H1 (cell line): Measurements from ENCODE around the gene WWP2. TPM values are rescaled to one million over a fixed set of nuclear protein-coding genes. Genes with fewer than 3 reads are reported as not detected.
"Not testable (repeated sequence)": the region's sequence is repeated elsewhere in the genome, so short reads cannot be mapped to it uniquely, and the experiment has no call there.

Experiments
- CTCF ChIA-PET: fragments of 300-600 bp; sonication (Branson Sonifier 250); formaldehyde crosslinking; loops from one replicate; lab custom pipeline; 2021; ENCODE audit not compliant: partially characterized antibody; lab: Charles Lee
- POLR2A ChIA-PET: fragments of 300-600 bp; sonication (Branson Sonifier 250); formaldehyde crosslinking; loops from one replicate; lab custom pipeline; 2021; ENCODE audit warnings: inconsistent platforms; ENCODE audit not compliant: partially characterized antibody; lab: Charles Lee
- DNase-seq, 2 experiments: peaks; one replicate each; pipeline versions ENCODE4 v3.0.0 to v3.0.0-alpha.2; 2010 to 2022; ENCODE audit warnings: low spot score in 2 of 2, low read depth in 1 of 2, mixed read lengths in 1 of 2
- FAIRE-seq: peaks from 2 replicates; lab custom pipeline; 2011; peaks lifted over from hg19 to GRCh38; lab: Jason Lieb, UNC
- H2AFZ ChIP-seq: 2 replicates; pipeline ENCODE4 v1.8.1; 2012; ENCODE audit warnings: low read length, inconsistent platforms
- H2AK5ac ChIP-seq: 2 replicates; pipeline ENCODE4 v1.6.1; 2013; ENCODE audit warnings: low read depth, low read length
- H2BK120ac ChIP-seq: replicated peaks from 2 replicates; pipeline ENCODE3; 2013; ENCODE audit warnings: low read depth, low read length, inconsistent platforms
- H2BK12ac ChIP-seq: 2 replicates; pipeline ENCODE4 v1.6.1; 2013; ENCODE audit warnings: low read depth, low read length
- H2BK15ac ChIP-seq: 2 replicates; pipeline ENCODE4 v1.6.1; 2013; ENCODE audit warnings: low read length
- H2BK20ac ChIP-seq: 2 replicates; pipeline ENCODE4 v1.6.1; 2013; ENCODE audit warnings: low read length
- H2BK5ac ChIP-seq: 2 replicates; pipeline ENCODE4 v1.6.1; 2013; ENCODE audit warnings: low read depth, low read length
- H3K14ac ChIP-seq: 2 replicates; pipeline ENCODE4 v1.6.1; 2013; ENCODE audit warnings: inconsistent platforms; ENCODE audit not compliant: insufficient read length
- H3K18ac ChIP-seq: 2 replicates; pipeline ENCODE4 v1.6.1; 2013; ENCODE audit warnings: low read length; ENCODE audit errors: extremely low read depth
- H3K23ac ChIP-seq: 2 replicates; pipeline ENCODE4 v1.6.1; 2013; ENCODE audit warnings: inconsistent platforms; ENCODE audit not compliant: insufficient read length
- H3K23me2 ChIP-seq: 2 replicates; pipeline ENCODE4 v1.6.1; 2013; ENCODE audit warnings: low read depth, low read length
- H3K27ac ChIP-seq: 2 replicates; pipeline ENCODE4 v1.6.1; 2011; ENCODE audit warnings: low read depth, low read length, inconsistent platforms
- H3K27me3 ChIP-seq, 4 experiments: replicated peaks in 1 of 4; 1 replicate in 1 of 4; 2 replicates in 3 of 4; pipeline versions ENCODE4 v1.6.1 to v1.8.1; 2011 to 2013; ENCODE audit warnings: low read length in 3 of 4, mild to moderate bottlenecking in 3 of 4, inconsistent platforms in 2 of 4, mixed read lengths in 2 of 4, moderate library complexity in 1 of 4; ENCODE audit not compliant: control insufficient read depth in 3 of 4, insufficient read depth in 3 of 4; ENCODE audit errors: extremely low read depth in 1 of 4
- H3K36me3 ChIP-seq, 4 experiments: 2 replicates each; pipeline versions ENCODE4 v1.6.1 to v1.8.1; 2011 to 2013; ENCODE audit warnings: mild to moderate bottlenecking in 4 of 4, low read length in 3 of 4, moderate library complexity in 2 of 4, control low read depth in 1 of 4, inconsistent platforms in 1 of 4; ENCODE audit not compliant: insufficient read depth in 4 of 4, control insufficient read depth in 2 of 4
- H3K4ac ChIP-seq: replicated peaks from 2 replicates; pipeline ENCODE3; 2013; ENCODE audit warnings: low read length, low read depth, mixed read lengths, inconsistent platforms; ENCODE audit not compliant: insufficient read length
- H3K4me1 ChIP-seq, 4 experiments: replicated peaks in 1 of 4; 1 replicate in 1 of 4; 2 replicates in 3 of 4; pipeline versions ENCODE4 v1.6.1 to v1.8.1; 2011 to 2013; ENCODE audit warnings: low read length in 3 of 4, inconsistent platforms in 2 of 4, mixed read lengths in 1 of 4; ENCODE audit not compliant: insufficient read depth in 4 of 4, control insufficient read depth in 3 of 4
- H3K4me2 ChIP-seq, 2 experiments: 2 replicates each; pipeline versions ENCODE4 v1.6.1 to v1.8.1; 2011 to 2013; ENCODE audit warnings: low read depth in 2 of 2, low read length in 2 of 2, control low read depth in 1 of 2, inconsistent platforms in 1 of 2, mild to moderate bottlenecking in 1 of 2; ENCODE audit not compliant: insufficient read depth in 1 of 2
- H3K4me3 ChIP-seq, 4 experiments: fragments of 200-600, 300-600 bp in 1 of 4; sonication (generic), shearing (Covaris generic), sonication (Bioruptor Twin) in 1 of 4; 2 replicates each; pipeline versions ENCODE4 v1.5.1 to v1.8.1; 2011 to 2016; ENCODE audit warnings: low read length in 4 of 4, low read depth in 3 of 4, control low read depth in 2 of 4, inconsistent platforms in 2 of 4, mild to moderate bottlenecking in 2 of 4, mixed read lengths in 1 of 4, moderate library complexity in 1 of 4; ENCODE audit not compliant: insufficient read depth in 2 of 4; ENCODE audit errors: extremely low read depth in 1 of 4
- H3K56ac ChIP-seq: replicated peaks from 2 replicates; pipeline ENCODE3; 2013; ENCODE audit warnings: low read depth, mild to moderate bottlenecking, mixed read lengths, low read length, inconsistent platforms; ENCODE audit not compliant: insufficient read length
- H3K79me1 ChIP-seq: 2 replicates; pipeline ENCODE4 v1.6.1; 2013; ENCODE audit warnings: low read depth, low read length, control low read depth
- H3K79me2 ChIP-seq, 2 experiments: 2 replicates each; pipeline versions ENCODE4 v1.6.1 to v1.8.1; 2012 to 2013; ENCODE audit warnings: low read length in 2 of 2, mild to moderate bottlenecking in 2 of 2, inconsistent platforms in 1 of 2; ENCODE audit not compliant: insufficient read depth in 2 of 2, control insufficient read depth in 1 of 2
- H3K9ac ChIP-seq, 4 experiments: replicated peaks in 1 of 4; 1 replicate in 1 of 4; 2 replicates in 3 of 4; pipeline versions ENCODE4 v1.6.1 to v1.8.1; 2011 to 2013; ENCODE audit warnings: low read depth in 3 of 4, low read length in 3 of 4, control low read depth in 2 of 4, mild to moderate bottlenecking in 2 of 4, moderate library complexity in 2 of 4, inconsistent platforms in 1 of 4; ENCODE audit errors: extremely low read depth in 1 of 4
- H3K9me3 ChIP-seq, 2 experiments: 2 replicates each; pipeline versions ENCODE4 v1.6.1 to v1.8.1; 2012 to 2013; ENCODE audit warnings: mild to moderate bottlenecking in 2 of 2, moderate library complexity in 2 of 2, control low read depth in 1 of 2, inconsistent platforms in 1 of 2, low read depth in 1 of 2, low read length in 1 of 2, mixed read lengths in 1 of 2; ENCODE audit not compliant: insufficient read depth in 2 of 2
- H4K20me1 ChIP-seq, 2 experiments: replicated peaks in 1 of 2; 2 replicates each; pipeline versions ENCODE3 to v1.8.1; 2011 to 2013; ENCODE audit warnings: inconsistent platforms in 2 of 2, low read length in 2 of 2, mild to moderate bottlenecking in 1 of 2; ENCODE audit not compliant: insufficient read depth in 2 of 2, control insufficient read depth in 1 of 2
- H4K5ac ChIP-seq: 2 replicates; pipeline ENCODE4 v1.6.1; 2013; ENCODE audit warnings: low read length, low read depth, mixed read lengths, inconsistent platforms; ENCODE audit not compliant: insufficient read length
- H4K8ac ChIP-seq: 2 replicates; pipeline ENCODE4 v1.8.0; 2013; ENCODE audit warnings: mild to moderate bottlenecking, moderate library complexity, low read length, inconsistent platforms; ENCODE audit not compliant: insufficient read depth; ENCODE audit errors: extremely low read depth
- H4K91ac ChIP-seq: replicated peaks from 2 replicates; pipeline ENCODE3; 2013; ENCODE audit warnings: low read length, mixed read lengths, inconsistent platforms; ENCODE audit not compliant: insufficient read length
- WGBS, 2 experiments: shearing (Covaris generic) in 1 of 2; methylation state at CpG; one replicate each; pipeline versions ENCODE4 v1.1.6 to v1.1.7; 2013 to 2015; ENCODE audit warnings: low lambda C conversion rate in 2 of 2, mixed read lengths in 2 of 2, inconsistent platforms in 1 of 2, low coverage in 1 of 2, missing lambda C conversion rate in 1 of 2; ENCODE audit not compliant: insufficient replicate concordance in 2 of 2, insufficient coverage in 1 of 2, insufficient read length in 1 of 2; ENCODE audit errors: extremely low coverage in 1 of 2, missing lambda C conversion rate in 1 of 2; 5-methylcytosine and 5-hydroxymethylcytosine counted together
- polyA plus RNA-seq, 7 experiments: library from polyadenylated mRNA; depleted of rRNA in 3 of 7; stranded (reverse) in 5 of 7; unstranded in 2 of 7; fragments of >200 nt in 5 of 7; fragments of 200-250 nt in 2 of 7; gene quantifications; 1 replicate in 5 of 7; 2 replicates in 1 of 7; 4 replicates in 1 of 7; pipeline versions ENCODE4 v1.2.1 to v1.2.3, GENCODE V29; 2011 to 2013; ENCODE audit warnings: missing spikeins in 2 of 7, mixed read lengths in 2 of 7
- total RNA-seq: library from RNA; stranded (reverse); fragmentation: NEBNext Ultra II Directional; extraction: Animal tissue kit (Norgen Biotek cat#: 25700); gene quantifications from 2 replicates; pipeline ENCODE4 v1.2.1, GENCODE V29; 2021

The WWP2 gene
- total and polyA plus RNA-seq, 2 of the 8 experiments (the other 6 are each of a cell fraction or from before 2014, with no cell fraction given) = 14.1 to 42.2 TPM

GRCh38 chr16:69791391-69791847 lies 29.3 kb downstream of the WWP2 start:
- H4K20me1 ChIP-seq, H2BK15ac ChIP-seq, H3K9ac ChIP-seq, H3K4ac ChIP-seq, H3K4me1 ChIP-seq, H4K91ac ChIP-seq, H3K4me2 ChIP-seq, H4K8ac ChIP-seq, FAIRE-seq, H2BK12ac ChIP-seq, H3K27me3 ChIP-seq, H3K4me3 ChIP-seq, DNase-seq, H3K79me1 ChIP-seq, H3K9me3 ChIP-seq, H2BK120ac ChIP-seq, H4K5ac ChIP-seq, H2BK5ac ChIP-seq, H2AK5ac ChIP-seq, H3K14ac ChIP-seq, POLR2A ChIA-PET, H3K27ac ChIP-seq, H2AFZ ChIP-seq, H3K23me2 ChIP-seq, H3K36me3 ChIP-seq, H3K18ac ChIP-seq, H3K56ac ChIP-seq, H3K79me2 ChIP-seq, H3K23ac ChIP-seq, H2BK20ac ChIP-seq: not testable (repeated sequence)
- WGBS, 2 experiments = 87% methylated on average over 6 of the region's 6 CpGs; no CpG with 5 or more reads in 1 of the 2 experiments
- CTCF ChIA-PET = interaction anchor here (0.6 to 1.4 kb wide), 8 partner anchors 12 to 231 kb away, joined by 3 read pairs; no protein-coding TSS in a partner anchor
